PFSK-1 (cell line): ENCODE results near the gene DNAH11.

Source experiments
- FOXP2 ChIP-seq: optimal IDR thresholded peaks from 2 replicates; pipeline ENCODE3; 2011; ENCODE audit warnings: borderline replicate concordance, control low read depth, inconsistent platforms; ENCODE audit not compliant: insufficient read depth; ENCODE audit errors: extremely low read length, extremely low read depth
- POLR2AphosphoS5 ChIP-seq: IDR thresholded peaks from 2 replicates; pipeline ENCODE4 v1.6.1; 2012; ENCODE audit warnings: low read depth, mild to moderate bottlenecking, control low read depth, low read length, moderate library complexity
- REST ChIP-seq, 2 experiments: IDR thresholded peaks; 2 replicates each; pipeline versions ENCODE4 v1.6.1 to v1.8.0; 2011 to 2012; ENCODE audit warnings: low read depth in 2 of 2, low read length in 2 of 2, control low read depth in 1 of 2, inconsistent platforms in 1 of 2, mild to moderate bottlenecking in 1 of 2, moderate library complexity in 1 of 2; ENCODE audit not compliant: insufficient read depth in 1 of 2
- SIN3A ChIP-seq: IDR thresholded peaks from 2 replicates; pipeline ENCODE4 v1.6.1; 2012; ENCODE audit warnings: mild to moderate bottlenecking, low read length, moderate library complexity, borderline replicate concordance; ENCODE audit not compliant: insufficient read depth
- TAF1 ChIP-seq: IDR thresholded peaks from 2 replicates; pipeline ENCODE4 v1.6.1; 2012; ENCODE audit warnings: low read length, control low read depth, borderline replicate concordance; ENCODE audit not compliant: insufficient read depth

The DNAH11 gene

GRCh38 chr7:21771906-21772610, 229.2 kb downstream of the DNAH11 start:
- TF ChIP-seq FOXP2 = no peak
- no peak for TF ChIP-seq SIN3A
- TF ChIP-seq REST (IDR thresholded peaks at IDR 0.05; ENCODE audit: insufficient read depth in 1 of 2, low read depth in 2 of 2, low read length in 2 of 2) = no peak
- TF ChIP-seq TAF1 = no peak
- TF ChIP-seq POLR2AphosphoS5 = no peak

DNA sequence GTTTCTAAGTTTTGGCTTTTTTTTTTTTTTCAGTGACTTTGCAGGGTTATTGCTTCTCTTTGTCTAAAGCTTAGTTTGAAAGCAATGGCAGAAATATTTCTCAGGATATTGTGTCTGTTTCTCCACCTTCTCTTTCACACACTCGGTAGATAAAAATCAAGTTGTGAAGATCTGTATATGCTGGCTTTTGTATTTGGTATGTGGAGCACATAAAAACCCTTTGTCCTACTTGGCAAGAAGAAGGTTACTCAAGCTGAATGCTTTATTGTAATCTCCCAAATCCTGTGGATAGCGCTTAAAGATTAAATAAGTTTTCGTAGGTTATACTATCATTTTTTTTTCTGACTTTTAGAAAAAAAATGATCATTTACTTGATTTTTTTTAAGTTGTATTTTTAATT, 230.5 kb downstream of the DNAH11 start:
- TF ChIP-seq SIN3A (no peak), TAF1 (no peak), FOXP2 (no peak), REST (IDR thresholded peaks at IDR 0.05; ENCODE audit: insufficient read depth in 1 of 2, low read depth in 2 of 2, low read length in 2 of 2) (no peak), POLR2AphosphoS5 (no peak)

- no peak for TF ChIP-seq REST (IDR thresholded peaks at IDR 0.05; ENCODE audit: insufficient read depth in 1 of 2, low read depth in 2 of 2, low read length in 2 of 2)
- no peak for TF ChIP-seq TAF1
- no peak for TF ChIP-seq SIN3A
- no peak for TF ChIP-seq FOXP2
- TF ChIP-seq POLR2AphosphoS5 = no peak
Measured at GRCh38 chr7:21777921-21778320, 235.1 kb downstream of the DNAH11 start.

DNA sequence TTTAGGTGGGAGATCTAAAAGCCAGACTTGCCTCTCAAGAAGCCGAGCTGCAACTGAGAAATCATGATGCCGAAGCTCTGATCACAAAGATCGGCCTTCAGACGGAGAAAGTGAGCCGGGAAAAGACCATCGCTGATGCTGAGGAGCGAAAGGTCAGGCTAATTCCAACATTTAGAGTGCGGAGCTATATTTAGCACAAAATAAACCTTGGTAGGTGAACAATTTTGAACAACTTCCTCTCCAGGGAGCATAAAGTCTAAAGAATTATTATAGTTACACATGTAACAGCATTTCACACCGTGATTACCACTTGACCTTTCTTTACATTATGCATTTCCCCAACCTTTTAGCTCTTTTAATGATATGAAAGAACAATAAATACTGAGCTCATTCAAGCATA, 236.1 kb downstream of the DNAH11 start:
- TF ChIP-seq FOXP2 (no peak), REST (IDR thresholded peaks at IDR 0.05; ENCODE audit: insufficient read depth in 1 of 2, low read depth in 2 of 2, low read length in 2 of 2) (no peak), POLR2AphosphoS5 (no peak), SIN3A (no peak), TAF1 (no peak)
